Neural cell (in vitro differentiated cells): ENCODE data around the gene KCNQ2.

Experiments used
- EP300 ChIP-seq: fragments of 450-650 bp; conservative IDR thresholded peaks from 2 replicates; pipeline ENCODE4 v1.6.1; 2014; ENCODE audit warnings: antibody characterized with exemption, mild to moderate bottlenecking, moderate library complexity; ENCODE audit not compliant: poor library complexity, severe bottlenecking
- EZH2 ChIP-seq: fragments of 200-600, 300-800 bp; shearing (Covaris generic), sonication (generic); IDR thresholded peaks from 2 replicates; pipeline ENCODE4 v1.6.1; 2014; ENCODE audit warnings: antibody characterized with exemption, low read length, borderline replicate concordance, mild to moderate bottlenecking; ENCODE audit not compliant: insufficient read depth, poor library complexity, severe bottlenecking
- POLR2AphosphoS5 ChIP-seq: IDR thresholded peaks from 2 replicates; pipeline ENCODE4 v1.6.1; 2012
- SMC3 ChIP-seq: fragments of 450-650 bp; conservative IDR thresholded peaks from 2 replicates; pipeline ENCODE4 v1.6.1; 2014; ENCODE audit warnings: antibody characterized with exemption, mild to moderate bottlenecking, moderate library complexity; ENCODE audit not compliant: poor library complexity
- TAF1 ChIP-seq: IDR thresholded peaks from 2 replicates; pipeline ENCODE4 v1.6.1; 2012; ENCODE audit warnings: low read depth
- TF ChIP-seq, protein P1 (sequence below): fragments of 450-650 bp; IDR thresholded peaks from 2 replicates; pipeline ENCODE4 v1.5.1; 2014; ENCODE audit warnings: antibody characterized with exemption, mild to moderate bottlenecking, moderate library complexity; ENCODE audit not compliant: poor library complexity, severe bottlenecking

- TF ChIP-seq EZH2 = no peak
- TF ChIP-seq, protein P1, sequence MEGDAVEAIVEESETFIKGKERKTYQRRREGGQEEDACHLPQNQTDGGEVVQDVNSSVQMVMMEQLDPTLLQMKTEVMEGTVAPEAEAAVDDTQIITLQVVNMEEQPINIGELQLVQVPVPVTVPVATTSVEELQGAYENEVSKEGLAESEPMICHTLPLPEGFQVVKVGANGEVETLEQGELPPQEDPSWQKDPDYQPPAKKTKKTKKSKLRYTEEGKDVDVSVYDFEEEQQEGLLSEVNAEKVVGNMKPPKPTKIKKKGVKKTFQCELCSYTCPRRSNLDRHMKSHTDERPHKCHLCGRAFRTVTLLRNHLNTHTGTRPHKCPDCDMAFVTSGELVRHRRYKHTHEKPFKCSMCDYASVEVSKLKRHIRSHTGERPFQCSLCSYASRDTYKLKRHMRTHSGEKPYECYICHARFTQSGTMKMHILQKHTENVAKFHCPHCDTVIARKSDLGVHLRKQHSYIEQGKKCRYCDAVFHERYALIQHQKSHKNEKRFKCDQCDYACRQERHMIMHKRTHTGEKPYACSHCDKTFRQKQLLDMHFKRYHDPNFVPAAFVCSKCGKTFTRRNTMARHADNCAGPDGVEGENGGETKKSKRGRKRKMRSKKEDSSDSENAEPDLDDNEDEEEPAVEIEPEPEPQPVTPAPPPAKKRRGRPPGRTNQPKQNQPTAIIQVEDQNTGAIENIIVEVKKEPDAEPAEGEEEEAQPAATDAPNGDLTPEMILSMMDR = no peak
- no peak for TF ChIP-seq EP300
- no peak for TF ChIP-seq POLR2AphosphoS5
- no peak for TF ChIP-seq SMC3
- TF ChIP-seq TAF1 = no peak
Observed at GRCh38 chr20:63464289-63464635, 8.2 kb downstream of the KCNQ2 start.
